RCC 7860 (cell line): ENCODE results near the gene HOXA2.

ENCODE experiments used
- DNase-seq: peaks from one replicate; pipeline ENCODE4 v3.0.0-alpha.2; 2015; ENCODE audit warnings: low spot score
- FAIRE-seq: peaks from 2 replicates; lab custom pipeline; 2012; peaks lifted over from hg19 to GRCh38; lab: Jason Lieb, UNC

Gene HOXA2

GRCh38 chr7:27083646-27084045 is 18.8 kb downstream of the HOXA2 start:
- DNase-seq (no peak), FAIRE-seq (no peak)

GRCh38 chr7:27082171-27082570 is 20.3 kb downstream of the HOXA2 start:
- FAIRE-seq = peak; percentile 79
- peak; percentile 42 for DNase-seq

DNA sequence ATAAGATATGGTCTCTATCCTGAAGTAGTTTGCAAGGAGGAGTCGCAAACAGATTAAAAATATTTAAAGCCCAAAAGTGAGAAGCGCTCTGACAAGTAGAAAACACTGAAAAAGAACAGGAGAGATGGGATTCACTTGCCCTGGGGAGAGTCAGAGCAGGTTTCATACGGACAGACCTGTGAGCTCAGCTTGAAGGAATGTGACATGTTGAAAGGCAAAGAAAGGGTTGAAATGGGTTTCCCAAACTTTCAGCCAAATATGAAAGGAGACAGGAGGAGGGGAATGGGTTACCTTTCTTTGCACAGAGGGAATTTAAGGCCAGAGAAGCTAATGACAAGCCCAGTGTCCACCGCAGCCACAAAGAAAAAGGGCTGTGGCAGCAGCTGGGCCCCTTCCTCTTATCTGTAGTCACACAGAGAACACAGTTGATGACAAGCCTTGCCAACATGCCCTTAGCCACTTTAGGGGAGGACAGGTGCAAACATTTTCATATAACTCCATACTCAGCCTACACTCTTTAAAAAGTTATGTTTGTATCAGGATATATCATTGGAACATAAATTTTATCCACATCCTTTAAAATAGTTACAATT is 21.5 kb downstream of the HOXA2 start:
- DNase-seq (peak; percentile 37), FAIRE-seq (peak; percentile 49)

GRCh38 chr7:27079234-27079975 is 23.1 kb downstream of the HOXA2 start:
- DNase-seq (no peak), FAIRE-seq (no peak)

DNA sequence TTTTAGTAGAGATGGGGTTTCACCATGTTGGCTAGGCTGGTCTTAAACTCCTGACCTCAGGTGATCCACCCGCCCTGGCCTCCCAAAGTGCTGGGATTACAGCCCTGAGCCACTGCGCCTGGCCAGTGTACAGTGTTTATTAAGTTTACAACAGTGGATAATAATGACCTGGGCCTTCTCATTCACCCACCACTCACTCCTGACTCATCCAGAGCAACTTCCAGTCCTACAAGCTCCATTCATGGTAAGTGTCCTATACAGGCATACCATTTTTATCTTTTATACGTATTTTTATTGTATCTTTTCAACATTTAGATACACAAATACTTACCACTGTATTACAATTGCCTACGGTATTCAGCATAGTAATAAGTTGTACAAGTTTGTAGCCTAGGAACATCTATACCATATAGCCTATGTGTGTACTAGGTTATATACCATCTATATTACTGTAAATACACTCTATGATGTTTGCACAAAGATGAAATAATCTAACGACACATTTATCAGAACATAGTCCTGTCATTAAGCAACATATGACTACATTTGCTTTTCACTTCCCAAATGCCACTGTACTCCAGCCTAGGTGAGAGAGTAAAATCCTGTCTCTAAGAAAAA is 23.8 kb downstream of the HOXA2 start:
- no peak for FAIRE-seq
- DNase-seq = no peak

- FAIRE-seq (peak; percentile 76), DNase-seq (peak; percentile 33)
Observed at GRCh38 chr7:27073076-27073475, 29.4 kb downstream of the HOXA2 start.

GRCh38 chr7:27071622-27072390 is 30.7 kb downstream of the HOXA2 start:
- FAIRE-seq (peak; percentile 90), DNase-seq (peak; percentile 44)

DNA sequence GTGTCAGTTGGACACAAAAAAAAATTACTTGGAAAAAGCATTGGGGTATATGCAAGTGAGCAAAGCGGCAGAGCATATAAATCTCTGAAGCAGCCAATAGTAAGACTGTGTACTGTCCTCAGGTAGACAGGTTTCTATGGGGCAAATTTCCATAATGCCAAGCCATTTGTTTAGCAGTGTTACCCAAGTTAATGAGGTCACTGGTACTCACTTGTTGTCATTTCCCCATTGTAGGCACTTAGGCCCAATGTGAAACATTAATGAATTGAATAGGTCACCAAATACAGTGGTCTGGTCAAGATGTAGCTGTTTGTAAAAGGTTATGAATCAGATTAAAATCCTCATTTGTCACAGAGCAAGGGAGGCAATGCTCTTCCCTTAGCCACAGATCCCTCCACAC is 34.2 kb downstream of the HOXA2 start:
- DNase-seq (peak; percentile 51), FAIRE-seq (peak; percentile 90)

- peak; percentile 87 for DNase-seq
- FAIRE-seq = peak; percentile 95
Observed at GRCh38 chr7:27066148-27066547, 36.3 kb downstream of the HOXA2 start.

GRCh38 chr7:27065709-27066108 is 36.8 kb downstream of the HOXA2 start:
- FAIRE-seq (no peak), DNase-seq (no peak)

GRCh38 chr7:27064661-27065060 is 37.8 kb downstream of the HOXA2 start:
- FAIRE-seq = no peak
- no peak for DNase-seq

DNA sequence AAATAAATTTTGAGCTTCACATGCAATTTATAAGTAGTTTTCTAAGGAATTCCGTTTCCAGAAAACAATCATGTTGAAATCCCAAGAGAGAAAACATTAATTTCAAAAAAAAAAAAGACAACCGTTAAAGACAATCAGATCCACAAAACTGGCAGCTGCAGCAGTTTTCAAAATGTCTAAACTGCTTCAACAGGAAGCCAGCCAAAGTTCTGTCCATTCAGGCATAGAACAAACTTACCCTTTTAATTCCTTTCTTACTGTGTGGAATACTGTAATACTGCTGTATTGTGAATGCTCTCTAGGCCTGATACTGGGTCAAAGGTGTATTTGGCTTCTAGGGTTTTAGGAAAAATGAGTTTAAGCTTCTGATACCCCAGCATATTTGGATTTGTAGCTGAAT is 38.3 kb downstream of the HOXA2 start:
- peak; percentile 95 for FAIRE-seq

DNA sequence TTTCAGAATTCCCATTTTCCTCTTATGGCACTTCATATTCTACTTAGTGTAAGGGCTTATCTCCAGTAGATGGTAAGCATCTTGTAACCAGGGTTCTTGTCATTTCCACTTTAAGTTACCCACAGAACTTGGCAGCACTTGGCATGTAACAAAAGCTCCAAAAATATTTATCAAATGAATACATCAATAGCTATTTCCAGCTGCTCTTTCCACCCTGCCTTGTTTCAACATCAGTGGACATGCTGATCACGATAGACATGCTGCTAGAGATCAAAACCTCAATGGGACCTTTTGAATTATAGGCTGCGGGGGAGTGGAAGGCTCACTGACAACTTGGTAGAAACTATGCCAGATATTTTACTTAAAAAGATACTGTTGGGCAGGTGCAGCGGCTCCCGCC is 39.5 kb downstream of the HOXA2 start:
- no peak for FAIRE-seq
- DNase-seq = no peak

More for the DNA sequence above, 38.3 kb downstream of the HOXA2 start:
- DNase-seq = peak; percentile 51

- no peak for FAIRE-seq
- no peak for DNase-seq
Observed at GRCh38 chr7:27053153-27053552, 49.3 kb downstream of the HOXA2 start.

GRCh38 chr7:27051451-27051850 is 51.0 kb downstream of the HOXA2 start:
- no peak for FAIRE-seq
- DNase-seq = no peak
